AG10803 (cell line): ENCODE data around the gene TNFSF4.

ENCODE experiments used
- DNase-seq: peaks from one replicate; pipeline ENCODE4 v3.0.0; 2010; ENCODE audit warnings: low read depth
- H3K4me3 ChIP-seq: 2 replicates; pipeline ENCODE4 v1.5.1; 2011; ENCODE audit warnings: mild to moderate bottlenecking, low read length, control low read depth
- TF ChIP-seq, protein P1 (sequence below): conservative IDR thresholded peaks from 2 replicates; pipeline ENCODE4 v1.5.1; 2011; ENCODE audit warnings: mild to moderate bottlenecking, low read length, control low read depth, inconsistent platforms

TNFSF4 gene

DNA sequence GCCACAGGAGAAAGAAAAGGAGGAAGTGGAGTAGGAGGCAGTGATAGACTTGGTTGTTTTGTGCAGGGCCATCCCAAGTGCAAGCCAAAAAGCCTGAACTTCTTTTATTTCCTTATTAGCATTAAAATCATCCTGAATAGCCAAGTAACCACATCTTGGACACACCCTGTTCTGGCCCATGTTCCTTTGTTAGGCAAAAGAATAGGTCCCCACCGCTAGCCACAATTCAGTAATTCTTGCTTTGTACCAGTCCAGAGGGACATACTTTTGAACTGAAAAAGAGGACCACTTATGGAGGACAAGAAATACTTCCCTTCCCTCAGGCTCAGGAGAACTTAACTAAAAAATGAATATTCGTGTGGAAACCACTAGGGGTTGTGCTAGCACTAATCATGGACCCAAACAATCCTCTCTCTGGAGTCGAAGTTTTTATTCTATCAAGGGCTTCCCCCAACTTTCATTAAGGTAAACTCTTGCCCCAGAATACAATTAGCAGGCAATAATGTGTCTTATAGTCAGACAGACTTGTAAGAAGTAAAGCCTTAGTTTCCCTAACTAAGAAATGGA, 19.4 kb downstream of the TNFSF4 start:
- no peak for DNase-seq
- TF ChIP-seq, protein P1, sequence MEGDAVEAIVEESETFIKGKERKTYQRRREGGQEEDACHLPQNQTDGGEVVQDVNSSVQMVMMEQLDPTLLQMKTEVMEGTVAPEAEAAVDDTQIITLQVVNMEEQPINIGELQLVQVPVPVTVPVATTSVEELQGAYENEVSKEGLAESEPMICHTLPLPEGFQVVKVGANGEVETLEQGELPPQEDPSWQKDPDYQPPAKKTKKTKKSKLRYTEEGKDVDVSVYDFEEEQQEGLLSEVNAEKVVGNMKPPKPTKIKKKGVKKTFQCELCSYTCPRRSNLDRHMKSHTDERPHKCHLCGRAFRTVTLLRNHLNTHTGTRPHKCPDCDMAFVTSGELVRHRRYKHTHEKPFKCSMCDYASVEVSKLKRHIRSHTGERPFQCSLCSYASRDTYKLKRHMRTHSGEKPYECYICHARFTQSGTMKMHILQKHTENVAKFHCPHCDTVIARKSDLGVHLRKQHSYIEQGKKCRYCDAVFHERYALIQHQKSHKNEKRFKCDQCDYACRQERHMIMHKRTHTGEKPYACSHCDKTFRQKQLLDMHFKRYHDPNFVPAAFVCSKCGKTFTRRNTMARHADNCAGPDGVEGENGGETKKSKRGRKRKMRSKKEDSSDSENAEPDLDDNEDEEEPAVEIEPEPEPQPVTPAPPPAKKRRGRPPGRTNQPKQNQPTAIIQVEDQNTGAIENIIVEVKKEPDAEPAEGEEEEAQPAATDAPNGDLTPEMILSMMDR = no peak
- H3K4me3 ChIP-seq = no peak overlapping the region

DNA sequence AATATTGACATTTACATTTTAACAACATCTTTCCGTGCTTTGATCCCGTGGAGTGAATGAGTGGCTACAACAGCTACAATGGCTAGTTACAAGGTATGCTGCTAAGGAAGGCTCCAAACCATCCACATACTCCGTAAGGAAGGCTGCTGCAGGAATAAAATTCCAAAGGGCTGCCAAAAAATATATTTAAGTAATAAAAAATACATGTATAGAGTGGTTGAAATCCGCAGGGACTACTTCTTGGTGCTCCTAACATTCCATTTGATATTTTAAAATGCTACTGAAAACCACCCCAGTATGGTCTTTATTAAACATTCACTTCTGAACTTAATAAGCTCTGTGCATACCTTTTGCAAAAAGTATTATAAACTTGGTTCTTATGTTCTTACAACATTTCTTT, 25.3 kb downstream of the TNFSF4 start:
- TF ChIP-seq, protein P1 = no peak
- no peak for DNase-seq
- no peak overlapping the region for H3K4me3 ChIP-seq

DNA sequence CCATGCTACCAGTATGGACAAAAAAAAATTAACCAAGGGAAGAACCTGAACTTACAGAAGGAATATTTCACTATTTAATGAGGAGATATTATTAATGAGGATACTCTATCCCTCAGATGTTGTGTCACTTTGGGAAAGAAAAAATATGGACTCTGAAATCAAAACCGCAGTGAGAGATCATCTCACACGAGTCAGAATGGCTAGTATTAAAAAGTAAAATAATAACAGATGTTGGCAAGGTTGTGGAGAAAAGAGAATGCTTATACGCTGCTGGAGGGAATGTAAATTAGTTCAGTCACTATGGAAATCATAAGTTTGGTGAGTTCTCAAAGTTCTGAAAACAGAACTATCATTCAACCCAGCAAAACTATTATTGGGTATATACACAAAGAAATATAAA, 30.9 kb downstream of the TNFSF4 start:
- no peak overlapping the region for H3K4me3 ChIP-seq
- TF ChIP-seq, protein P1 = no peak
- peak; percentile 47 for DNase-seq

DNA sequence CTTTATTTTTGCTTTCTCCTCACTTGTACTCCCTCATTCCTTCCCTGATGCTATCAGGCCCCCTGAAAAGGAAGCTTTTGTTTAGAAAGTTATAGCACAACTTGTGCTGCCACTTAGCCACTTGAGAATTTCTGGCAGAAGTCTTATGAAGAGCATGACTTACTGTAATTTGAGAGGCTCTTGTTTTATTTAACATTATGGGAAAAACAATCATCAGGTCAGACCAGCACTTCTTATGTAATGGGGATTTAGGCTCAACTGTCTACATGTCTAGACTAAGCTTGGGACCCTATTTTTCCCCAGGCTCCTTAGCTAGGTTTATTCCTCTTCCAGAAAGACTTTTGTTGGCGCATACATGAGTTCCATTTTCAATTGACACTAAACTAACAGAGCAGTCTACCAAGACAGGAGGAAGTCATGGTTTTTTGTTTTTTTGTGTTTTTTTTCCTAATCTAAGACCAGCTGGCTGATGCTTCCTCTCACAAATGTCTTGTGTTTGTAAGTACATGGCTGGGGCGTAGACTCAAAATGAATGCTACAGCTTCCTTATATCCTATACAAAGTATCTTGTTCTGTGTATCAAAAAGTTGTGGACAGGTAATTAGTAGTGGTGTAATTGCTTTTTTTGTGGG, 31.5 kb downstream of the TNFSF4 start:
- H3K4me3 ChIP-seq = no peak overlapping the region
- DNase-seq = peak; percentile 25
- TF ChIP-seq, protein P1 = no peak

DNA sequence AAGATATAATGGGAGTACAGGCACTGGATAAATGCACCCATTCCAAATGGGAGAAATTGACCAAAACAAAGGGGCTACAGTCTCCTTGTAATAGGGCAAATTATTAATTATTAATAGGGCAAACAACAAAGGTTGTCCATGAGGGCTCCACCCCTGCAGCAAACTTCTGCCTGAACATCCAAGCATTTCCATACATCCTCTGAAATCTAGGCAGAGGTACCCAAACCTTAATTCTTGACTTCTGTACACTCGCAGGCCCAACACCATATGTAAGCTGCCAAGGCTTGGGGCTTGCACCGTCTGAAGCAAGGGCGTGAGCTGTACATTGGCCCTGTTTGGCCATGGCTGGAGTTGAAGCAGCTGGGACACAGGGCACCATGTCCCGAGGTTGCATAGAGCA, 33.7 kb downstream of the TNFSF4 start:
- no peak for DNase-seq
- TF ChIP-seq, protein P1 = no peak
- H3K4me3 ChIP-seq = no peak overlapping the region

DNA sequence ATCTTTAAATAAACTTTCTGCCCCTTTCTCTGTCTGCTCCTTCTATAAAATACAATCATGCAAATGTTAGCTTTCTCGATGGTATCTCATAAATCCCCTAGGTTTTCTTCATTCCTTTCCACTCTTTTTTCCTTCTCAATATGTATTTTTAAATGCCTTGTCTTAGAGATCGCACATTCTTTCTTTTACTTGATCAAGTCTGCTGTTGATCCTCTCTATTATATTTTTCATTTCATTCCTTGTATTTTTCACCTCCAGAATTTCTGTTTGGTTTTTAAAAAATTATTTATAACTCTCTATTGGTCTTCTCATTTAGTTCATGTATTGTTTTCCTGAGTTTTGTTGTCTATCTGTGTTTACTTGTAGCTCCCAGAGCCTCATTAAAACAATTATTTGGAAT, 36.0 kb downstream of the TNFSF4 start:
- TF ChIP-seq, protein P1 = no peak
- H3K4me3 ChIP-seq = no peak overlapping the region
- DNase-seq = no peak

DNA sequence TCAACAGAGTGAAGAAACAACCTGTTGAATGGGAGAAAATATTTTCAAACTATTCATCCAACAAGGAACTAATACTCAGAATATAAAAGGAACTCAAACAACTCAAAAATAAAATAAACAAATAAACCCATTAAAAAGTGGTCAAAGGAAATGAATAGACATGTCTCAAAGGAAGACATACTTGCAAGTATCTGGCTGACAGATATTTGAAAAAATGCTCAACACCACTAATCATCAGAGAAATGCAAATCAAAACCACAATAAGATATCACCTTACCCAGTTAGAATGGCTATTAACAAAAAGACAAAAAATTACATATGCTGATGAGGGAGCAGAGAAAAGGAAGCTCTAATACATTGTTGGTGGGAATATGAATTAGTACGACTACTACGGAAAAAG, 38.2 kb downstream of the TNFSF4 start:
- DNase-seq = no peak
- no peak overlapping the region for H3K4me3 ChIP-seq
- TF ChIP-seq, protein P1 = no peak
